GM18499 (cell line): ENCODE measurements around the gene DCAF17.
"Not testable (repeated sequence)": the region's sequence is repeated elsewhere in the genome, so short reads cannot be mapped to it uniquely, and the experiment has no call there.

Experiments
- ATAC-seq: cut with Tn5 transposase; IDR thresholded peaks from one replicate; pipeline ENCODE4 v1.9.1; 2021; ENCODE audit warnings: moderate number of reproducible peaks; ENCODE audit not compliant: insufficient read depth, unreplicated experiment

Gene DCAF17

DNA sequence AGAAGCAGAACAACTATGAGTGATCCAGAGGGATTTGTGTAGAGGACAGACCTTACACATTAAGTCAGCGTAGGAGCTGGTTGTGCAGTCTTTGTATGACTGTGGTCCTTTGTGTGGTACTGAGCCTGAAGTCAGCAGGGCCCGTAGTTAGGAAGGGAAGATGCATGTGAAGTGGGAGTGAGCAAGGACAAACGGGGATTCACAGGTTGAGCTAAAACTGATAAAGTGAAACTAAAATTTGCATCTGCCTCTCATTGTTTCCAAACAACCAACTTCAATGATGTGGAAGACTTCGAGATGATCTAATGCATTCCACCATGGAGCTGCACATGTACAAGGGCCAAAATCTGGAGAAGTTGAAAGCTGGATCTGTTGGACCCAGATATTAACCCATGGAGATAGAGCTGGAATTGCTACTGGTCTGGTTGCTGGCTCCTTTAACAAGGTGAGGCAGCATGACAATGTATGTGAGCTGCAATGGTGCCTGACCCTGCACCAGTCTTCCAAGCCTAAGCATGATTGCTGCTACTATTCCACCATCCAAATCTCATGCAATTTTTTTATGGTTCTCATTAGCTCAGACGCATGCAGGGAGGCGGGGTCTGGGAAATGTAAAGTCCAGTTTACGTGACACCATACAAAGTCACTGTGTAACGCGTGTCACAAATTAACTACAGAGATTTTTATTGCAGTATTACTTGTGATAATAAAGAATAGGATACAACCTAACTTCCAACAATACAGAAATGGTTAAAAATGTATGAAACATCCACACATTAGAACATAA, 76.1 kb downstream of the DCAF17 start:
- ATAC-seq = no peak

GRCh38 chr2:171512014-171512413, 78.0 kb downstream of the DCAF17 start:
- ATAC-seq = no peak

- no peak for ATAC-seq
These were observed 78.7 kb downstream of the DCAF17 start for GRCh38 chr2:171512683-171513195.

DNA sequence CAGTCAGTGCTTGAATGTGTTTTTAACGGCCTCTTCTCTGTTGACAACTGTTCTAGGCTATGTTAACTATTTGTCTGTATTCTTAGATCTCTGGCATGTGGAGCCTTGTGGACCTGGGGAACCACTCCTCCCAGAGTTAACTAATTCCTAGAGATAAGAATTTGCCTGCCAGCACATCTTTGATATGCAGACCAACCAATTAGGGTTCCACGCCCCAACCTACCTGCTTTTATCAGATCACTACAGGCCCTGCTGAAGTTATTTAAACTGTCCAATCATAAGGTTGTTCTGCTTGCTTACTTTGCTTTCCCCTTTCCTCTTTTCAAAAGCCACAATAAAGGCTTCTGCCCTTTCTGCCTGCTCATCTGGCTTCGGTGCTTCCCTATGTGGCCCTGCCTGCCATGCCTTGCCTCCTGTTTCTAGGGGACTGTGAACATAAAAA, 79.7 kb downstream of the DCAF17 start:
- no peak for ATAC-seq

- no peak for ATAC-seq
These were observed 81.0 kb downstream of the DCAF17 start for GRCh38 chr2:171514908-171515582.

- no peak for ATAC-seq
These were observed 81.8 kb downstream of the DCAF17 start for GRCh38 chr2:171515672-171516298.

DNA sequence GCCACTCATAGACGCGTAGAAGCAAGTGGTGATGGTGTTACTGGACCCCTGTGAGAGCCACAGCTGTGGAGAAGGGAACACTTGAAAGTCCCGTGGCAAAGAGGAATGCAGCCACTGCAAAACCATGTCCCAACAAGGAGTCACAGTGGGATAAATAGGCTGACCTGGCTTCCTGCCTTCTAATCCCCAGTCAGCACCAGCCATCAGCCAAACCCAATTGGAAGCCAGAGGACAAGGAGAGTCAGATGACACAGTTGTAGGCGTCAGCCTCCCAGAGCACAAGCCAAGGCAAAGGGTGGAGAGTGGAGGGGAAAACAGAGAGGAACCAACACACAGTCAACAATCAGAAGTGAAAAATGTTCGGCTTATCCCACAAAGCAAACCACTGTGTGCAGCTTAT, 82.8 kb downstream of the DCAF17 start:
- ATAC-seq = no peak

GRCh38 chr2:171520471-171520870, 86.4 kb downstream of the DCAF17 start:
- no peak for ATAC-seq

DNA sequence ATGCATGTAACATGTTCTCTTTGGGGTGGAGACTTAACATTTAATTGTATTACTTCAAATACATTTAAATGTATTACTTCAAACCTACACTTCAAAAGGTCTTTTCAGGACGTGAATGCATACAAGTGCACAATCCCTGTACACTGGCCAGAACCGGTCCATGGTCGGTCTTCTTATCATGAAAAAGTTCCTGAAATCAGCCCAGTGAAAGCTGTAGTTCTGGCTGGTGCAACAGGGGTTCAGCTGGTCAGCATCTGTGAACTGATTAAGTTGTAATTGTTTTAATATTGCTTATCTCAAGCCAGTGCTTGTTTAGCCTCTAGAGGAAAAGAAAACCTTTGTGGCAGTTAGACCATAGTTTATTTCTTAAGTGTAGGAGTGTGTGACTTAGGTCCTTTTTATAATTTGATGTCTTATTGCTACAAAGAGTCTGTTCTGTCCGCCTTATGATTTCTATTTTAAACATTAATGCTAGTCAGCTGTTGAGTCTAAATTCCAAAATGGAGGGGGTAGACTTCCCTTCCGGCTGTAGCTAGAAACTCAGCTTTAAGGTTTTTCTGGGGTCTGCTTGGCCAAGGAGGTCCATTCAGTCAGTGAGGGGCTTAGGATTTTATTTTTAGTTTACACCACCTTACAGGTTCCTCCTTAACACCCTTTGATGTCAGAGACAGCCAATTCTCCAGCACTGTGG, 87.5 kb downstream of the DCAF17 start:
- ATAC-seq = no peak

GRCh38 chr2:171522052-171522787, 88.2 kb downstream of the DCAF17 start, which contains the start of gene CYBRD1:
Gene CYBRD1 (plus strand): TSS chr2:171522474. CDS start chr2:171522546, 72 bp downstream.
- ATAC-seq = no peak

- no peak for ATAC-seq
These were observed 88.7 kb downstream of the DCAF17 start for GRCh38 chr2:171522788-171523087.

- no peak for ATAC-seq
These were observed 89.3 kb downstream of the DCAF17 start for GRCh38 chr2:171523088-171524017.

GRCh38 chr2:171524018-171524401, 90.0 kb downstream of the DCAF17 start:
- ATAC-seq = no peak

DNA sequence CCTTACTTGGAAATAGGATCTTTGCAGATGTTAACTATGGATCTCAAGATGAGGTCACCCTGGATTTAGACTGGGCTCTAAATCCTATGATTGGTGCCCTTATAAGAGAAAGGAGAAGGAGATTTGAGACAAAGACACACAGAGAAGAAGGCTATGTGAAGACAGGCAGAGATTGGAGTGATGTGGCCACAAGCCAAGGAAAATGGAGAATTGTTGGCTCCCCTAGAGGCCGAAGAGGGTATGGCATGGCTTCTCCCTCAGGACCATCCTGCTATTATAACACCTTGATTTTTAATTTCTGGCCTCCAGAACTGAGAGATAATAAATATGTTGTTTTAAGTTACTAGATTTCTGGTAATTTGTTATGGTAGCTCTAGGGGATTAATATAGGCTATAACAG, 95.9 kb downstream of the DCAF17 start:
- no peak for ATAC-seq

GRCh38 chr2:171530378-171530777, 96.4 kb downstream of the DCAF17 start:
- ATAC-seq = no peak

GRCh38 chr2:171530859-171531258, 96.8 kb downstream of the DCAF17 start:
- ATAC-seq = not testable (repeated sequence)

GRCh38 chr2:171531291-171531690, 97.3 kb downstream of the DCAF17 start:
- no peak for ATAC-seq

DNA sequence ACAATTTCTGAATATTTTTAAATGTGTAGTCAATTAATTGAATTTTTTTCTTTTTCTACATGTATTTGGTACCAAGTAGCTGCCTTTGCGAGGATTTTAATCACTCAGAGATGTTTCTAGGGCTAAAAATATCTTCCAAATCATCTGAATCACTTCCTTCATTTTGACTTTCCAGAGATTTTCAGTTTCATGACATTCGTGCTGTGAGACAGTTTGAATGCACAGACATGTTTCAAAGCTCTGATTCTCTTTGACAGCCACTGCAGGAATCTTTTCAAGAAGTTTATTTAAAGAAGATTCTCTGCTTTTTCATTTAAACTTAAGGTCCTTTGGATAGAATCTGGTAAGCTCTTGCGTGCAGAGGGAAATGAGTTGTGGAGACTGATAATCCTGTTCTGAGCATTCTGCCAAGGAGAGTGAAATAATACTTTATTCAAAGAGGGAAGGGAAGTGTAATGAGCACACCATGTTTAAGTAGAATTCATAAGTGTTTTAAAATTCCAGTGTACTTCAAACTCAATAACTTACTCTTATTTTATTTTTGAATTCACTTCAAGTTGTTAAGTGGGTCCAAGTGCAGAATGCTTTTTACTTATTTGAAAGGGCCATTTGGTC, 97.9 kb downstream of the DCAF17 start:
- no peak for ATAC-seq
